GM10266 (cell line): ENCODE results near the gene RPL22.

ENCODE experiments used
- DNase-seq: peaks from one replicate; pipeline ENCODE4 v3.0.0; 2012; ENCODE audit errors: extremely low spot score
- TF ChIP-seq, protein P1 (sequence below): IDR thresholded peaks from 2 replicates; pipeline ENCODE4 v1.5.1; 2012; ENCODE audit warnings: mild to moderate bottlenecking, low read depth; ENCODE audit not compliant: control insufficient read depth, insufficient read depth; ENCODE audit errors: missing control alignments

The RPL22 gene

DNA sequence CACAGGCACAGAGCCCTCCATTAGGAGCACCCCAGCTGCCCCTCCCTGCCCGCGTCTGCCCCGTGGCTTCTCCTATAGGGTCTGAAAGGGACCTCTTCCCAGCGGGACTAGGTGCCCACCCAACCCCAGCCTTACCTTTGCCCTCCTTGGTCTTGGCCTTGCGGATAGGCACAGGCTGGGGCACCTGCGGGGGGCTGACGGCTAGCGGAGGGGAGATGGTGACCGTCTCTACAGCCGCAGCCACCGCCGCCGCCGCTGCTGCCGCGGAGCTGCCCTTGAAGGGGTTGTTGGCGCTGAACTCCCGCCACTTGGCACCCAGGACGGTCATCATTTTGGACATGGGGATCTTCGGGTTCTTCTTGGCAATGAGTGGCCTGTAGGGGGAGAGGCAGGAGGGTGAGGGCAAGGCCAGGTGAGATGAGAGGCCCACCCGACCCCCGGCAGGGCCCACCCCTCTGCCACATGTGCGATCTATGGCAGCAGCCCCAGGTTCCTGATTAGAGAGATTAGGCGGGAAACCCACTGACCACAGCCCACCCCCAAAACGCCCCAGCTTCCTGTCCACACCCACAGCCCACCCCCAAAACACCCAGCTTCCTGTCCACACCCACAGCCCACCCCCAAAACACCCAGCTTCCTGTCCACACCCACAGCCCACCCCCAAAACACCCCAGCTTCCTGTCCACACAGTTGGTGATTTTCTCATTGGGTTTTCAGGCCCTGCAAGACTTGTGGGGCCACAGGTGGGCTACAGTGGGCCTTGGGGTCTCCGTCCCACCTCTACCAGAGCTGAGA lies 44.7 kb downstream of the RPL22 start:
- TF ChIP-seq, protein P1, sequence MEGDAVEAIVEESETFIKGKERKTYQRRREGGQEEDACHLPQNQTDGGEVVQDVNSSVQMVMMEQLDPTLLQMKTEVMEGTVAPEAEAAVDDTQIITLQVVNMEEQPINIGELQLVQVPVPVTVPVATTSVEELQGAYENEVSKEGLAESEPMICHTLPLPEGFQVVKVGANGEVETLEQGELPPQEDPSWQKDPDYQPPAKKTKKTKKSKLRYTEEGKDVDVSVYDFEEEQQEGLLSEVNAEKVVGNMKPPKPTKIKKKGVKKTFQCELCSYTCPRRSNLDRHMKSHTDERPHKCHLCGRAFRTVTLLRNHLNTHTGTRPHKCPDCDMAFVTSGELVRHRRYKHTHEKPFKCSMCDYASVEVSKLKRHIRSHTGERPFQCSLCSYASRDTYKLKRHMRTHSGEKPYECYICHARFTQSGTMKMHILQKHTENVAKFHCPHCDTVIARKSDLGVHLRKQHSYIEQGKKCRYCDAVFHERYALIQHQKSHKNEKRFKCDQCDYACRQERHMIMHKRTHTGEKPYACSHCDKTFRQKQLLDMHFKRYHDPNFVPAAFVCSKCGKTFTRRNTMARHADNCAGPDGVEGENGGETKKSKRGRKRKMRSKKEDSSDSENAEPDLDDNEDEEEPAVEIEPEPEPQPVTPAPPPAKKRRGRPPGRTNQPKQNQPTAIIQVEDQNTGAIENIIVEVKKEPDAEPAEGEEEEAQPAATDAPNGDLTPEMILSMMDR = no peak
- DNase-seq = no peak

DNA sequence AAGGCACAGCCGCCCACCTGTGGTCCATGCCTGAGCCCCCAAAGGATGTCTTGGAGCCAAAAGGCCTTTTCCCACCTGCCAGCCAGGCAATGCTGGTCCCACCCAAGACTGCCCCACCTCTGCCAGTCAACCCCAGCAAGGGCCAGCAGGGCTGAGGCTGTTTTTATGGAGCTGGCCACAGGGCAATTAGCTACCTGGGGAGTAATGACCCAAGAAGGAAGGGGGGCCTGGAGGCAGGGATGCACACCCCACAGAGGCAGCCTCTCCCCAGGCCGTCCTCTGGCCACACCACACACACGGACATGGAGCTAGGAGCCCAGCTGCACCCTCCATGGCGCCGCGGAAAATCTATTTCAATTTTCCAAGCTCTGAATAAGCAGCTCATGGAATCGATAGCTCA lies 46.5 kb downstream of the RPL22 start:
- TF ChIP-seq, protein P1 = no peak
- DNase-seq = no peak

GRCh38 chr1:6152181-6152580 lies 47.2 kb downstream of the RPL22 start:
- TF ChIP-seq, protein P1 = no peak
- DNase-seq = no peak

DNA sequence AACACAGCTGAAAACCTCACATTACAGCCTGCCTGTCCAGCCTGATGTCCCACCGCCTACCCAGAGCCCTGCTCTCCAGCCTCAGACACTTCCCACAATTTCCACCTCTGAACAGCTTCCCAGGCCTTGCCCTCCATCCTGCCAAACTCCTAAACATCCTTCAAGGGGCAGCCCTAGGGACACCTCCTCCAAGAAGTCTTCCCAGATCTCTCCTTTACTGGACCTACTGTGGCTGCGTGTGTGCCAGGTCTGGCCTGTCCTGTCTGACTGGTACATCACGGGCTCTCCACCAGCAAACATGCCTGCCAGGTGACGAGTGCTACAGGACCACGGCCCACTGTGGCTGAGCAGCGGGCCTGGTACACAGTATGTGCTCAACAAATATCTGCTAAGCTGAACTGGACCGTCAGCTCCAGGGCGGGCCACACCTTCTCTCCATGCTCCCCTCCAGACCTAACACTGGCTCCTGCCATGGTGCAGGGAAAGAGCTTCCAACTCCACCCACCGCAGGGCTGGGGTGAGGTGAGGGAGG lies 48.0 kb downstream of the RPL22 start:
- TF ChIP-seq, protein P1 = no peak
- no peak for DNase-seq

DNA sequence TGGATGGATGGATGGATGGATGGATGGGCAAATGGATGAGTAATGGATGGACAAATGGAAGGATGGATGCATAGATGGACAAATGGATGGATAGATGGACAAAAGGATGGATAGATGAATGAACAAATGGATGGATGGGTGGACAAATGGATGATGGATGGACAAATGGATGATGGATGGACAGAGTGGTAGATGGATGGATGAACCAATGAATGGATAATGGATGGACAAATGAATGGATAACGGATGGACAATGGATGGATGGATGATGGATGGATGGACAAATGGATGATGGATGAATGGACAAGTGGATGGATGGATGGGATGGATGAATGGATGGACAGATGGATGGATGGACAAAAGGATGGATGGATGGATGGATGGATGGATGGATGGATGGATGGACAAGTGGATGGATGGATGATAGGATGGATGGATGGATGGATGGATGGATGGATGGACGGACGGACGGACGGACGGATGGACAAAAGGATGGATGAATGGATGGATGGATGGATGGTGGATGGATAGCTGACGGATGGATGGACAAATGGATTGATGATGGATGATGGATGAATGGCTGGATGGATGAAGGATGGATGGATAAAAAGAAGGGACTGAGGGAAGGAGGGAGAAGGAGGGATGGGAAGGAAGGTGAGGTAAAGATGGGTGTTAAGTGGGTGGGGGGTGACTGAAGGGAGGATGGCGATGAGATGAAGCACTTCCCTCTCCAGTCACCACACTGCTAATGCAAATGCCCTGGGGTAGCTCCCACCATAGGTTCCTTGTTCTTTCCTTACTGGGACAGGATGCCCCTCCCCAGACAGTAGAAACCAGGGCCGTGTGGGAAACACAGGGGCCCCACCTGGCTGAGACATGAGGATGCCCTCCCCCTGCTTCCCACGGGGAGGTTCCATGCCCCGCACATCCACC lies 49.1 kb downstream of the RPL22 start:
- DNase-seq = no peak
- TF ChIP-seq, protein P1 = no peak

DNA sequence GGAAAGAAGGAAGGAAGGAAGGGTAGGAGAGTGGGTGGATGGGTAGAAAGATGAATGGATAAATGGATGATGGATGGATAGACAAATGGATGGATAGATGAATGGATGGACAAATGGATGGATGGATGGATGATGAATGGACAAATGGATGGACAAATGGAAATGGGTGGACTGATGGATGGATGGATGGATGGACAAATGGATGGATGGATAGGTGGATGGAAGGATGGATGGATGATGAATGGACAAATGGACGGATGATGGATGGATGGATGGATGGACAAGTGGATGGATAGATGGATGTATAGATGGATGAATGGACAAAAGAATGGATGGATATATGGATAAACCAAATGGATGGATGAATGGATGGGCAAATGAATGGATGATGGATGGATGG lies 49.8 kb downstream of the RPL22 start:
- no peak for DNase-seq
- TF ChIP-seq, protein P1 = no peak
